Measurements from ENCODE around the gene SMYD3.

Gene SMYD3

DNA sequence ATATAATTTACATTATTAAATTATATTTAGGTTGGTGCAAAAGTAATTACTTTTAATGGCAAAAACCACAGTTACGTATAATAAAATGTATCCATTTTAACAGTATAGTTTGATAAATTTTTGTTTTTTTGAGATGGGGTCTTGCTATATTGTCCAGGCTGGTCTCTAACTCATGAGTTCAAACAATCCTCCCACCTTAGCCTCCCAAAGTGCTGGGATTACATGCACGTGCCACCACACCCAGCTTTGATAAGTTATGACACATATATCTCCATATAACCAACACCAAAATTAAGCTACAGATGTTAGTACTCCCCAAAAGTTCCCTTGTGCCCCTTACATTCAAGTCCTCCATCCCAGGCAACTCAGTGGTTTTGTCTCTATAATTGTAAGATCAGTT is 163.1 kb downstream of the SMYD3 start:
- H3K27ac ChIP-seq: no peak overlapping the region
- no peak for DNase-seq
- H3K27me3 ChIP-seq (replicated peaks): no peaks in the 10 kb centered on the region
- H3K36me3 ChIP-seq (replicated peaks): no peaks in the 10 kb centered on the region
- in situ Hi-C loops (cut with HindIII; ENCODE audit: low pct_ligation_motif_present, low sequenced_read_pairs): no loop called here
- TF ChIP-seq, protein P1, sequence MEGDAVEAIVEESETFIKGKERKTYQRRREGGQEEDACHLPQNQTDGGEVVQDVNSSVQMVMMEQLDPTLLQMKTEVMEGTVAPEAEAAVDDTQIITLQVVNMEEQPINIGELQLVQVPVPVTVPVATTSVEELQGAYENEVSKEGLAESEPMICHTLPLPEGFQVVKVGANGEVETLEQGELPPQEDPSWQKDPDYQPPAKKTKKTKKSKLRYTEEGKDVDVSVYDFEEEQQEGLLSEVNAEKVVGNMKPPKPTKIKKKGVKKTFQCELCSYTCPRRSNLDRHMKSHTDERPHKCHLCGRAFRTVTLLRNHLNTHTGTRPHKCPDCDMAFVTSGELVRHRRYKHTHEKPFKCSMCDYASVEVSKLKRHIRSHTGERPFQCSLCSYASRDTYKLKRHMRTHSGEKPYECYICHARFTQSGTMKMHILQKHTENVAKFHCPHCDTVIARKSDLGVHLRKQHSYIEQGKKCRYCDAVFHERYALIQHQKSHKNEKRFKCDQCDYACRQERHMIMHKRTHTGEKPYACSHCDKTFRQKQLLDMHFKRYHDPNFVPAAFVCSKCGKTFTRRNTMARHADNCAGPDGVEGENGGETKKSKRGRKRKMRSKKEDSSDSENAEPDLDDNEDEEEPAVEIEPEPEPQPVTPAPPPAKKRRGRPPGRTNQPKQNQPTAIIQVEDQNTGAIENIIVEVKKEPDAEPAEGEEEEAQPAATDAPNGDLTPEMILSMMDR (IDR thresholded peaks at IDR 0.05; ENCODE audit: low read depth, low read length, missing control alignments): no peak
- no peak overlapping the region for H3K4me3 ChIP-seq (ENCODE audit: low read depth, low read length)

GRCh38 chr1:246343251-246343650 is 163.8 kb downstream of the SMYD3 start:
- no peaks in the 10 kb centered on the region for H3K36me3 ChIP-seq (replicated peaks)
- no peak for DNase-seq
- in situ Hi-C loops (cut with HindIII; ENCODE audit: low pct_ligation_motif_present, low sequenced_read_pairs): no loop called here

GRCh38 chr1:246338546-246338945 is 168.5 kb downstream of the SMYD3 start:
- Histone ChIP-seq H3K4me3 (ENCODE audit: low read depth, low read length) (no peak overlapping the region), H3K27me3 (replicated peaks) (no peaks in the 10 kb centered on the region), H3K36me3 (replicated peaks) (no peaks in the 10 kb centered on the region), H3K27ac (no peak overlapping the region)
- TF ChIP-seq, protein P1 (IDR thresholded peaks at IDR 0.05; ENCODE audit: low read depth, low read length, missing control alignments): no peak
- in situ Hi-C loops (cut with HindIII; ENCODE audit: low pct_ligation_motif_present, low sequenced_read_pairs): no loop called here
- DNase-seq: no peak

More at GRCh38 chr1:246343251-246343650, 163.8 kb downstream of the SMYD3 start:
- Histone ChIP-seq H3K27me3 (replicated peaks) (no peaks in the 10 kb centered on the region), H3K27ac (no peak overlapping the region), H3K4me3 (ENCODE audit: low read depth, low read length) (no peak overlapping the region)
- TF ChIP-seq, protein P1 (IDR thresholded peaks at IDR 0.05; ENCODE audit: low read depth, low read length, missing control alignments): no peak

DNA sequence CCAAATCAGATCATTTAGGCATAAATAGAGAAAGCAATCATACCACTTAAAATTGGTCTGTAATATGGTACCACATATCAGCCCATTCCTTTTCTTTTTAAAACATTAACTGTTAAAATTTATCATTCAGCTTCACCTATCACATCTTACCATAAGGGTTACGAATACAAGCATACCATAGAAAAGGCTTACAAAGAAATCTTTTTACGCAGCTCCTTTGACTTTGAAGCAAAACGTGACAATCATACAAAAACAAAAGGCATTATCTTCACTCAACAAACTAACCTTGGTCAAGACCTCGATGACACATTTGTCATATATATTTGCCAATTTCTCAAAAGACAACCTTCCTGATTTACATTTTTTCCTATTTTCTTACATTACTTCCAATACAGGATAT is 169.0 kb downstream of the SMYD3 start:
- TF ChIP-seq, protein P1 (IDR thresholded peaks at IDR 0.05; ENCODE audit: low read depth, low read length, missing control alignments): no peak
- Histone ChIP-seq H3K36me3 (replicated peaks) (no peaks in the 10 kb centered on the region), H3K4me3 (ENCODE audit: low read depth, low read length) (no peak overlapping the region), H3K27me3 (replicated peaks) (no peaks in the 10 kb centered on the region), H3K27ac (no peak overlapping the region)
- no peak for DNase-seq
- in situ Hi-C loops (cut with HindIII; ENCODE audit: low pct_ligation_motif_present, low sequenced_read_pairs): no loop called here

DNA sequence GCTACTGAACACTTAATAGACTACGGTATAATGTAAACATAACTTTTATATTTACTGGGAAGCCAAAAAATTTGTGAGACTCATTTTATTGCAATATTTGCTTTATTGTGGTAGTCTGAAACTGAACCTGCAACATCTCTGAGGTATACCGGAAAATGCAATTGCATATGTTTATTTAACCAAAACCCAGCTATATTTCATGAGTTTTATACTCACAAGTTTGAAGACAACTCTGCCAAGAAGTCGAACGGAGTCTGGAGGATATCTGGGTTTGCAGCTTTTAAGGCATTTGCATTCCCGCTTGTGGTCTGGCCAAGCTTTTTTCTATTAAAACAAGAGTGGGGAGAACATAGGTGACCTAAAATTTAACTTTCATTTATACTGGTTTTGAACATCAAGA is 171.9 kb downstream of the SMYD3 start:
- no peak overlapping the region for H3K27ac ChIP-seq
- in situ Hi-C loops (cut with HindIII; ENCODE audit: low pct_ligation_motif_present, low sequenced_read_pairs): no loop called here
- H3K4me3 ChIP-seq (ENCODE audit: low read depth, low read length): no peak overlapping the region
- TF ChIP-seq, protein P1 (IDR thresholded peaks at IDR 0.05; ENCODE audit: low read depth, low read length, missing control alignments): no peak
- no peaks in the 10 kb centered on the region for H3K27me3 ChIP-seq (replicated peaks)
- H3K36me3 ChIP-seq (replicated peaks): no peaks in the 10 kb centered on the region
- no peak for DNase-seq

- H3K27me3 ChIP-seq (replicated peaks): no peaks in the 10 kb centered on the region
- H3K27ac ChIP-seq: no peak overlapping the region
- no peaks in the 10 kb centered on the region for H3K36me3 ChIP-seq (replicated peaks)
- TF ChIP-seq, protein P1 (IDR thresholded peaks at IDR 0.05; ENCODE audit: low read depth, low read length, missing control alignments): no peak
- DNase-seq: no peak
- in situ Hi-C loops (cut with HindIII; ENCODE audit: low pct_ligation_motif_present, low sequenced_read_pairs): no loop called here
- H3K4me3 ChIP-seq (ENCODE audit: low read depth, low read length): no peak overlapping the region
Measured at GRCh38 chr1:246333855-246334254, 173.2 kb downstream of the SMYD3 start.
